DOHH2 (cell line): ENCODE measurements around the gene TMEM132D.

Experiments
- H3F3A ChIP-seq: fragments of 200-600 bp; sonication (generic), shearing (Covaris generic); 2 replicates; pipeline ENCODE4 v1.6.0; 2016; ENCODE audit warnings: antibody characterized with exemption, mild to moderate bottlenecking; ENCODE audit not compliant: control insufficient read depth, insufficient read depth
- H3K27ac ChIP-seq: fragments of 200-600 bp; sonication (generic); 2 replicates; pipeline ENCODE4 v1.5.1; 2014; ENCODE audit warnings: low read depth, mild to moderate bottlenecking, low read length, moderate library complexity
- H3K27me3 ChIP-seq: fragments of 200-600 bp; sonication (generic); 2 replicates; pipeline ENCODE4 v1.6.1; 2014; ENCODE audit warnings: mild to moderate bottlenecking, low read length, mixed read lengths; ENCODE audit not compliant: control insufficient read depth
- H3K36me3 ChIP-seq: fragments of 200-600 bp; sonication (generic); 2 replicates; pipeline ENCODE4 v1.6.1; 2014; ENCODE audit warnings: mild to moderate bottlenecking, low read length, moderate library complexity, mixed read lengths; ENCODE audit not compliant: control insufficient read depth
- H3K4me1 ChIP-seq: fragments of 200-600 bp; sonication (generic); 2 replicates; pipeline ENCODE4 v1.6.1; 2014; ENCODE audit warnings: mild to moderate bottlenecking, low read length, mixed read lengths; ENCODE audit not compliant: control insufficient read depth
- H3K4me2 ChIP-seq: fragments of 200-600 bp; sonication (generic); 2 replicates; pipeline ENCODE4 v1.6.0; 2014; ENCODE audit warnings: mild to moderate bottlenecking, low read length, moderate library complexity
- H3K4me3 ChIP-seq: fragments of 200-600 bp; sonication (generic); 2 replicates; pipeline ENCODE4 v1.5.1; 2014; ENCODE audit warnings: mild to moderate bottlenecking, low read length, mixed read lengths
- H3K79me2 ChIP-seq: fragments of 200-600 bp; sonication (generic); 2 replicates; pipeline ENCODE4 v1.6.1; 2014; ENCODE audit warnings: mild to moderate bottlenecking, low read length, mixed read lengths; ENCODE audit not compliant: control insufficient read depth
- H3K9me2 ChIP-seq: fragments of 200-600 bp; sonication (generic); replicated peaks from 2 replicates; pipeline ENCODE4 v1.6.1; 2014; ENCODE audit warnings: mild to moderate bottlenecking, low read length, mixed read lengths; ENCODE audit not compliant: control insufficient read depth
- H3K9me3 ChIP-seq: fragments of 200-600 bp; sonication (generic); 2 replicates; pipeline ENCODE4 v1.6.1; 2014; ENCODE audit warnings: antibody characterized with exemption, low read length, mixed read lengths; ENCODE audit not compliant: control insufficient read depth, insufficient read depth
- H4K20me1 ChIP-seq: fragments of 200-600 bp; sonication (generic); 2 replicates; pipeline ENCODE4 v1.6.0; 2014; ENCODE audit warnings: low read depth, mild to moderate bottlenecking, antibody characterized with exemption, low read length, moderate library complexity; ENCODE audit not compliant: control insufficient read depth, insufficient read depth
- EZH2phosphoT487 ChIP-seq: fragments of 200-600 bp; sonication (generic); IDR thresholded peaks from 2 replicates; pipeline ENCODE4 v1.6.1; 2017; ENCODE audit warnings: borderline replicate concordance, mild to moderate bottlenecking, antibody characterized with exemption, low read length, moderate library complexity, mixed read lengths
- TF ChIP-seq, protein P1 (sequence below): fragments of 200-600 bp; sonication (generic); IDR thresholded peaks from one replicate; pipeline ENCODE4 v1.5.1; 2014; ENCODE audit warnings: antibody characterized with exemption, mild to moderate bottlenecking, low read depth, low read length; ENCODE audit not compliant: poor library complexity, severe bottlenecking

TMEM132D gene

DNA sequence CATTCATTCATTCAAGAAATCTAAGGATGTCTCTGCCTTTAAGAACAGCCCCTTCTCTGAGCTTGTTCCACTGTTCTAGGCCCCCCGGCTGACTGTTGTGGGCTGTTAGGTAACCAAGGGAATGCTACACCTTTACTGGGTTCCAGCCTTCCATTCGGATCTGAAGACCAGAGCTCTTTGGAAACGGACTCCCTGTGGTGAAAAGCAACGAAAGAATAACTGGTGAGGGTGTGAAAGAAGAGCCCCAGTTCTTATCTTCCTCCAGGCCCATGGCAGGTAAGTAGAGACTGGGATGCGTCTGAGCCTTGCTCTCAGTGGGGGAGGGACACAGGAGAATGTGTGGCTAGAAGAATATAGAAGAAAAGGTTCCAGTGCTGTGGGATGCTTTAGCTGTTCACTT, 207.4 kb downstream of the TMEM132D start:
- Histone ChIP-seq H3K4me3 (no peak overlapping the region), H3K9me3 (peaks cover 2% of the 10 kb centered on the region; the same call in 1 of the 2 replicates), H3K36me3 (no peaks in the 10 kb centered on the region), H3K4me1 (no peaks in the 10 kb centered on the region), H3K27me3 (no peaks in the 10 kb centered on the region), H4K20me1 (no peaks in the 10 kb centered on the region), H3K27ac (no peak overlapping the region), H3K9me2 (no peaks in the 10 kb centered on the region), H3K4me2 (no peak overlapping the region), H3K79me2 (no peaks in the 10 kb centered on the region), H3F3A (no peaks in the 10 kb centered on the region)
- no peak for TF ChIP-seq EZH2phosphoT487
- TF ChIP-seq, protein P1, sequence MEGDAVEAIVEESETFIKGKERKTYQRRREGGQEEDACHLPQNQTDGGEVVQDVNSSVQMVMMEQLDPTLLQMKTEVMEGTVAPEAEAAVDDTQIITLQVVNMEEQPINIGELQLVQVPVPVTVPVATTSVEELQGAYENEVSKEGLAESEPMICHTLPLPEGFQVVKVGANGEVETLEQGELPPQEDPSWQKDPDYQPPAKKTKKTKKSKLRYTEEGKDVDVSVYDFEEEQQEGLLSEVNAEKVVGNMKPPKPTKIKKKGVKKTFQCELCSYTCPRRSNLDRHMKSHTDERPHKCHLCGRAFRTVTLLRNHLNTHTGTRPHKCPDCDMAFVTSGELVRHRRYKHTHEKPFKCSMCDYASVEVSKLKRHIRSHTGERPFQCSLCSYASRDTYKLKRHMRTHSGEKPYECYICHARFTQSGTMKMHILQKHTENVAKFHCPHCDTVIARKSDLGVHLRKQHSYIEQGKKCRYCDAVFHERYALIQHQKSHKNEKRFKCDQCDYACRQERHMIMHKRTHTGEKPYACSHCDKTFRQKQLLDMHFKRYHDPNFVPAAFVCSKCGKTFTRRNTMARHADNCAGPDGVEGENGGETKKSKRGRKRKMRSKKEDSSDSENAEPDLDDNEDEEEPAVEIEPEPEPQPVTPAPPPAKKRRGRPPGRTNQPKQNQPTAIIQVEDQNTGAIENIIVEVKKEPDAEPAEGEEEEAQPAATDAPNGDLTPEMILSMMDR, result no peak

GRCh38 chr12:129693731-129694130, 210.1 kb downstream of the TMEM132D start:
- Histone ChIP-seq H3K4me2 (no peak overlapping the region), H3K4me1 (no peaks in the 10 kb centered on the region), H3K27me3 (no peaks in the 10 kb centered on the region), H3K36me3 (no peaks in the 10 kb centered on the region), H3F3A (no peaks in the 10 kb centered on the region), H3K9me2 (no peaks in the 10 kb centered on the region), H3K27ac (no peak overlapping the region), H4K20me1 (no peaks in the 10 kb centered on the region), H3K9me3 (no peaks in the 10 kb centered on the region), H3K79me2 (no peaks in the 10 kb centered on the region), H3K4me3 (no peak overlapping the region)
- TF ChIP-seq, protein P1, result no peak
- no peak for TF ChIP-seq EZH2phosphoT487

GRCh38 chr12:129687731-129688130, 216.1 kb downstream of the TMEM132D start:
- Histone ChIP-seq H3K36me3 (no peaks in the 10 kb centered on the region), H3K27ac (no peak overlapping the region), H3F3A (no peaks in the 10 kb centered on the region), H3K27me3 (no peaks in the 10 kb centered on the region), H3K9me2 (no peaks in the 10 kb centered on the region), H3K9me3 (no peaks in the 10 kb centered on the region), H3K79me2 (no peaks in the 10 kb centered on the region), H3K4me2 (no peak overlapping the region), H3K4me1 (no peaks in the 10 kb centered on the region), H3K4me3 (no peak overlapping the region), H4K20me1 (no peaks in the 10 kb centered on the region)
- no peak for TF ChIP-seq EZH2phosphoT487
- TF ChIP-seq, protein P1, result no peak

- H3K79me2 ChIP-seq, result no peaks in the 10 kb centered on the region
- H3K36me3 ChIP-seq, result no peaks in the 10 kb centered on the region
- H3K4me1 ChIP-seq, result no peaks in the 10 kb centered on the region
- H3K9me2 ChIP-seq, result no peaks in the 10 kb centered on the region
- H4K20me1 ChIP-seq, result no peaks in the 10 kb centered on the region
- TF ChIP-seq, protein P1, result no peak
- H3K9me3 ChIP-seq, result no peaks in the 10 kb centered on the region
- H3K4me2 ChIP-seq, result no peak overlapping the region
- H3K27me3 ChIP-seq, result no peaks in the 10 kb centered on the region
- H3K27ac ChIP-seq, result no peak overlapping the region
- H3F3A ChIP-seq, result no peaks in the 10 kb centered on the region
- no peak overlapping the region for H3K4me3 ChIP-seq
These were observed 222.0 kb downstream of the TMEM132D start for GRCh38 chr12:129681830-129682229.
